ENCODE measurements around the gene OTUD1.

DNA sequence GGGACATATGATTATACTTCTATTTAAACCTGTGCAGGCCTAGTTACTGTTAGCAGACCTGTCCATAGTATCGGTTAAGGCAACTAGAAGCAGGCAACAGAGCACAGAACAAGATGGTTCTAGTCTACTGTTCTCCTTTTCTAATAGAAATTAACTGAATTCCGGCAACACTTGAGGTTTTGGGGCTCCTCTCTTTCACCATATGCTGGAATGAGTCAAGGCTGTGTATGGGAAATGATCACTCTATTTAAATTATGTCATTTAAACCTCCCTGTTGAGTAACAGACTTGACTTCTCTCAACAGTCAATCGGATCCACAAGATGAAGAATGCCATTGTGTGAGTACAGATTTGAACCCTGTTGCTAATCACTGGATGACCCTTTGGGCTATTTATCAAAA is 6.2 kb upstream of the OTUD1 start:
- no peak for TF ChIP-seq EZH2 (IDR thresholded peaks at IDR 0.05; ENCODE audit: insufficient read depth, poor library complexity, severe bottlenecking)
- TF ChIP-seq EZH2phosphoT487 (IDR thresholded peaks at IDR 0.05; ENCODE audit: insufficient read depth, low read depth), result no peak

Measured in GM23248 (cell line).